Cardiac muscle cell (in vitro differentiated cells and primary cell): Measurements from ENCODE around the gene PCDHGA9. TPM values are rescaled to one million over a fixed set of nuclear protein-coding genes. Genes with fewer than 3 reads are reported as not detected.
A peak's percentile ranks its signal among the peaks of the same experiment; 100 is the strongest.

ENCODE experiments used
- DNase-seq, 2 donors: peaks; one replicate each; pipeline versions ENCODE4 v3.0.0 to v3.0.0-alpha.2; 2010 to 2017; ENCODE audit warnings: low read depth in 1 of 2, low spot score in 1 of 2
- H3K27ac ChIP-seq: fragments of 200-600 bp; sonication (generic); 2 replicates; pipeline ENCODE4 v1.5.1; 2016
- H3K27me3 ChIP-seq: fragments of 200-600 bp; sonication (generic); 2 replicates; pipeline ENCODE4 v1.6.0; 2016; ENCODE audit warnings: control low read depth
- H3K36me3 ChIP-seq: fragments of 200-600 bp; sonication (generic); 2 replicates; pipeline ENCODE4 v1.5.1; 2016; ENCODE audit warnings: control low read depth
- H3K4me1 ChIP-seq: fragments of 200-600 bp; sonication (generic); 2 replicates; pipeline ENCODE4 v1.8.1; 2017; ENCODE audit warnings: low read depth, mild to moderate bottlenecking, mixed run types
- H3K4me3 ChIP-seq: fragments of 200-600 bp; sonication (generic); 2 replicates; pipeline ENCODE4 v1.5.1; 2016; ENCODE audit warnings: mild to moderate bottlenecking
- H3K9me3 ChIP-seq: fragments of 200-600 bp; sonication (generic); 2 replicates; pipeline ENCODE4 v1.5.1; 2017; ENCODE audit warnings: low read depth, mild to moderate bottlenecking, control low read depth
- polyA plus RNA-seq: library from polyadenylated mRNA; unstranded; fragments of >200 nt; fragmentation: Nextera tagmentation; extraction: Ambion mirVana; gene quantifications from 2 replicates; pipeline ENCODE4 v1.2.1, GENCODE V29; 2016
- total RNA-seq: library from RNA; depleted of rRNA; stranded (reverse); fragments of >200 nt; gene quantifications from 2 replicates; pipeline ENCODE4 v1.2.3, GENCODE V29; 2016
- TF ChIP-seq, protein P1 (sequence below): IDR thresholded peaks from 2 replicates; pipeline ENCODE4 v1.5.1; 2012; ENCODE audit warnings: low read depth, mild to moderate bottlenecking, low read length

The PCDHGA9 gene
- total and polyA plus RNA-seq, 2 experiments from 2014 or later = 0.04 to 1.8 TPM

DNA sequence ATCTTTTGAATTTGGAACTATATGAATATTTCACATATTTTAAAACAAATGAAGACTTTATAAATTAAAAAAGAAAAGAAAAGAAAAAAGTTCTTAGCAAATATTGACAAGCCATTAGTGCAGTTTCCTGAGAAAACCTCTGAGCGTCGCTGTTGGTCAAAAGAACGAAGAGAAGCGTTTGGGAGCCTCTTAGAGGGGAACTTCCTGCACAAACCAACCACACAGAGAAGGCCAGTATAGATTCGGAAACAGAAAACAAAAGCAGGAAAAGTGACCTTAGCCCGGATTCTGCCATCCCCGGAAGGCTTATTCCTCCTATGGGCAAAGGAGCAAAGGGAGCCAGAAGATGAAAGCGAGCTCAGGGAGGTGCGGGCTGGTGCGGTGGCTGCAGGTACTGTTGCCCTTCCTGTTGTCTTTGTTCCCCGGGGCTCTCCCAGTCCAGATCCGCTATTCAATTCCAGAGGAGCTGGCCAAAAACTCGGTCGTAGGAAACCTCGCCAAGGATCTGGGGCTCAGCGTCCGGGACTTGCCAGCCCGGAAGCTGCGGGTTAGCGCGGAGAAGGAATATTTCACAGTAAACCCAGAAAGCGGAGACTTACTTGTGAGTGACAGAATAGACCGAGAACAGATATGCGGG lies 42.7 kb upstream of the PCDHGA9 start, which contains the start of gene PCDHGB2:
TSS of gene PCDHGB2 (plus strand) at position 205 of the 637 bp plus-strand sequence. CDS start at position 347, 142 bp downstream.
- no peak within 1 kb of the TSS for H3K27ac ChIP-seq
- H3K4me3 ChIP-seq = no peak within 1 kb of the TSS
- H3K4me1 ChIP-seq = no peaks in the 10 kb centered on the region
- peaks cover 3% of the 10 kb centered on the region for H3K9me3 ChIP-seq
- no peaks in the 10 kb centered on the region for H3K27me3 ChIP-seq
- TF ChIP-seq, protein P1, sequence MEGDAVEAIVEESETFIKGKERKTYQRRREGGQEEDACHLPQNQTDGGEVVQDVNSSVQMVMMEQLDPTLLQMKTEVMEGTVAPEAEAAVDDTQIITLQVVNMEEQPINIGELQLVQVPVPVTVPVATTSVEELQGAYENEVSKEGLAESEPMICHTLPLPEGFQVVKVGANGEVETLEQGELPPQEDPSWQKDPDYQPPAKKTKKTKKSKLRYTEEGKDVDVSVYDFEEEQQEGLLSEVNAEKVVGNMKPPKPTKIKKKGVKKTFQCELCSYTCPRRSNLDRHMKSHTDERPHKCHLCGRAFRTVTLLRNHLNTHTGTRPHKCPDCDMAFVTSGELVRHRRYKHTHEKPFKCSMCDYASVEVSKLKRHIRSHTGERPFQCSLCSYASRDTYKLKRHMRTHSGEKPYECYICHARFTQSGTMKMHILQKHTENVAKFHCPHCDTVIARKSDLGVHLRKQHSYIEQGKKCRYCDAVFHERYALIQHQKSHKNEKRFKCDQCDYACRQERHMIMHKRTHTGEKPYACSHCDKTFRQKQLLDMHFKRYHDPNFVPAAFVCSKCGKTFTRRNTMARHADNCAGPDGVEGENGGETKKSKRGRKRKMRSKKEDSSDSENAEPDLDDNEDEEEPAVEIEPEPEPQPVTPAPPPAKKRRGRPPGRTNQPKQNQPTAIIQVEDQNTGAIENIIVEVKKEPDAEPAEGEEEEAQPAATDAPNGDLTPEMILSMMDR = peak; percentile 30
- H3K36me3 ChIP-seq = no peaks in the 10 kb centered on the region
- peak; percentile 3 to 40 for DNase-seq

DNA sequence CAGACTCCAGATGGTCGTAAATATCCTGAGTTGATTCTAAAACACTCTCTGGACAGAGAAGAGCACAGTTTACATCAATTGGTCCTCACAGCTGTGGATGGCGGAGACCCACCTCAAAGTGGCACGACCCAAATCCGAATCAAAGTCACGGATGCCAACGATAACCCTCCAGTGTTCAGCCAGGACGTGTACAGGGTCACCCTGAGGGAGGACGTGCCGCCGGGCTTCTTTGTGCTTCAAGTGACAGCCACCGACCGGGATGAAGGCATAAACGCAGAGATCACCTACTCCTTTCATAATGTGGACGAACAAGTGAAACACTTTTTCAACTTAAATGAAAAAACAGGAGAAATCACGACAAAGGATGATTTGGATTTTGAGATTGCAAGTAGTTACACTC lies 41.9 kb upstream of the PCDHGA9 start:
- H3K27ac ChIP-seq = no peak overlapping the region
- H3K4me1 ChIP-seq = no peaks in the 10 kb centered on the region
- DNase-seq = no peak
- H3K9me3 ChIP-seq = peaks cover 3% of the 10 kb centered on the region
- H3K36me3 ChIP-seq = no peaks in the 10 kb centered on the region
- no peaks in the 10 kb centered on the region for H3K27me3 ChIP-seq
- no peak overlapping the region for H3K4me3 ChIP-seq
- TF ChIP-seq, protein P1 = no peak

DNA sequence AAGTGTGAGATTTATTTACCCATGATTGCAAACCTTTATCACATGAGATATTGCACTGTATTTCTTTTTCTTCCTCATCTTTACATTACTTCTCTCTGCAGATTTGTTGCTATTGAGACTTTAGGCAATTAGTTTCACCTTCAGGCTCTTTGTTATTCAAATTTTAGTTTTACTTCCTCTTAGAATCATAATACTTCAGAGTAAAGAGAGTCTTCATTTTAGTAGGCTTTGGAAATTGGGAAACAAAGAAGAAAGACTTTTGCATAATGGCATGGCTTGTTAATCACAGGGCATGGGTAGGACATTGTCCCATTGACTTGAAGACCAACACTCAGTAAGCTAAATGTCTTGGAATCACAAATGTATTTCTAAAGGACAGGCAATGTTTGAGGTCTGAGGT lies 39.9 kb upstream of the PCDHGA9 start:
- DNase-seq = no peak
- no peaks in the 10 kb centered on the region for H3K36me3 ChIP-seq
- no peaks in the 10 kb centered on the region for H3K27me3 ChIP-seq
- peaks cover 3% of the 10 kb centered on the region for H3K9me3 ChIP-seq
- TF ChIP-seq, protein P1 = no peak
- no peaks in the 10 kb centered on the region for H3K4me1 ChIP-seq
- H3K27ac ChIP-seq = no peak overlapping the region
- H3K4me3 ChIP-seq = no peak overlapping the region

DNA sequence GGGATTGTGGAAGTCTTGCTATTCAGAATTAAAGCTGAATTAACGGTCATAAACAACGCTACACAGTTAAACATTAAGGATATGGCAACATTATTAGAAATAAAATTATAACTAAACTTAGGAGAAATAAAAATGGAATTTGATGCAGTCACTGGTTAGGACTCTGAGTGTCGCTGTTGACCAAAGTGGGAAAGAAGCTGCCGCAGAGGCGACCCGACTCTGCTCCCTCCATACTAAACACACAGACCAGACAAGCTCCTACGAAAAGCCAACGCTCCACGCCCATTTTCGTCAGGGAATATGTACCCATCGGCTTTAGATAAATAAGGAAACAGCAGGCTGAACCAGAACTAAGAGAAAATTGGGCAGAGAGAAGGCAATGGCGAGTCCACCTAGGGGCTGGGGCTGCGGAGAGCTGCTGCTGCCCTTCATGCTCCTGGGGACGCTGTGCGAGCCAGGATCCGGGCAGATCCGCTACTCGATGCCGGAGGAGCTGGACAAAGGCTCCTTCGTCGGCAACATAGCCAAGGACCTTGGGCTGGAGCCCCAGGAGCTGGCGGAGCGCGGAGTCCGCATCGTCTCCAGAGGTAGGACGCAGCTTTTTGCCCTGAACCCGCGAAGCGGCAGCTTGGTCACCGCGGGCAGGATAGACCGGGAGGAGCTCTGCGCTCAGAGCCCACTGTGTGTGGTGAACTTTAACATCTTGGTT lies 38.5 kb upstream of the PCDHGA9 start, which contains the start of gene PCDHGA5:
TSS of gene PCDHGA5 (plus strand) at position 211 of the 709 bp plus-strand sequence. CDS start at position 380, 169 bp downstream.
- Histone ChIP-seq H3K27ac (no peak within 1 kb of the TSS), H3K9me3 (peaks cover 3% of the 10 kb centered on the region), H3K27me3 (no peaks in the 10 kb centered on the region), H3K4me3 (no peak within 1 kb of the TSS), H3K4me1 (no peaks in the 10 kb centered on the region), H3K36me3 (no peaks in the 10 kb centered on the region)
- TF ChIP-seq, protein P1 = no peak
- DNase-seq = peak in 1 of 2 donors; percentile 12

DNA sequence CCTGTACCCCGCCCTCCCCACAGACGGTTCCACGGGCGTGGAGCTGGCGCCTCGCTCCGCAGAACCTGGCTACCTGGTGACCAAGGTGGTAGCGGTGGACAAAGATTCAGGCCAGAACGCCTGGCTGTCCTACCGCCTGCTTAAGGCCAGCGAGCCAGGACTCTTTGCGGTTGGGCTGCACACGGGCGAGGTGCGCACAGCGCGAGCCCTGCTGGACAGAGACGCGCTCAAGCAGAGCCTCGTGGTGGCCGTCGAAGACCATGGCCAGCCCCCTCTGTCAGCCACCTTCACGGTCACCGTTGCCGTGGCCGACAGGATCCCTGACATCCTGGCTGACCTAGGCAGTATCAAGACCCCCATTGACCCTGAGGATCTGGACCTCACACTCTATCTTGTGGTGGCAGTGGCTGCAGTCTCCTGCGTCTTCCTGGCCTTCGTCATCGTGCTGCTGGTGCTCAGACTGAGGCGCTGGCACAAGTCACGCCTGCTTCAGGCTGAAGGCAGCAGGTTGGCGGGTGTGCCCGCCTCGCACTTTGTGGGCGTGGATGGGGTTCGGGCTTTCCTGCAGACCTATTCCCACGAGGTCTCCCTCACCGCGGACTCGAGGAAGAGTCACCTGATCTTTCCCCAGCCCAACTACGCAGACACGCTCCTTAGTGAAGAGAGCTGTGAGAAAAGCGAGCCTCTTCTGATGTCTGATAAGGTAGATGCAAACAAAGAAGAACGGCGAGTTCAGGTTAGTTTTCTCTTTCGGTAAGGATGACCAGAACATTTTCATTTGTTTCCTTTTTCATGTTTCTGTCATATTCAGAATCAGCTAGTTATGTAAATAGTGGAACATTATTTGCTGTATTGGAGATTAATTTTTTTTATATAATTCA lies 36.3 kb upstream of the PCDHGA9 start:
- Histone ChIP-seq H3K27ac (no peak overlapping the region), H3K9me3 (no peaks in the 10 kb centered on the region), H3K36me3 (no peaks in the 10 kb centered on the region), H3K4me3 (no peak overlapping the region), H3K4me1 (no peaks in the 10 kb centered on the region), H3K27me3 (no peaks in the 10 kb centered on the region)
- TF ChIP-seq, protein P1 = no peak
- no peak for DNase-seq
